ENCODE data around the gene UBE2K. TPM values are rescaled to one million over a fixed set of nuclear protein-coding genes. Genes with fewer than 3 reads are reported as not detected.
"Not testable (repeated sequence)": the region's sequence is repeated elsewhere in the genome, so short reads cannot be mapped to it uniquely, and the experiment has no call there.

UBE2K gene
- total RNA-seq, 1 donor from 2014 or later = 21.4 TPM

GRCh38 chr4:39719804-39720580 is 22.1 kb downstream of the UBE2K start:
- Histone ChIP-seq H3K9me3 (no peaks in the 10 kb centered on the region), H3K4me1 (peaks cover 20% of the 10 kb centered on the region), H3K36me3 (no peaks in the 10 kb centered on the region), H3K4me3 (no peak overlapping the region), H3K27ac (no peak overlapping the region), H3K27me3 (no peaks in the 10 kb centered on the region)
- intact Hi-C loops (cut with DNase I) = no loop called here
- no peak for TF ChIP-seq POLR2AphosphoS5 (IDR thresholded peaks at IDR 0.05; ENCODE audit: insufficient read depth in 1 of 2, low read depth in 1 of 2)
- TF ChIP-seq CTCF (IDR thresholded peaks at IDR 0.05) = no peak
- TF ChIP-seq POLR2A (IDR thresholded peaks at IDR 0.05) = no peak
- DNase-seq (ENCODE audit: extremely low spot score in 2 of 2) = no peak

GRCh38 chr4:39721273-39721672 is 23.3 kb downstream of the UBE2K start:
- H3K4me3 ChIP-seq; H3K9me3 ChIP-seq; intact Hi-C loops (cut with DNase I); H3K27ac ChIP-seq; DNase-seq (ENCODE audit: extremely low spot score in 2 of 2); H3K36me3 ChIP-seq; H3K27me3 ChIP-seq: not testable (repeated sequence)
- peaks cover 30% of the 10 kb centered on the region for H3K4me1 ChIP-seq

- Histone ChIP-seq H3K9me3 (no peaks in the 10 kb centered on the region), H3K4me1 (peaks cover 30% of the 10 kb centered on the region), H3K36me3 (no peaks in the 10 kb centered on the region), H3K27ac (no peak overlapping the region), H3K4me3 (no peak overlapping the region), H3K27me3 (no peaks in the 10 kb centered on the region)
- TF ChIP-seq POLR2A (IDR thresholded peaks at IDR 0.05) (no peak), CTCF (IDR thresholded peaks at IDR 0.05) (no peak), POLR2AphosphoS5 (IDR thresholded peaks at IDR 0.05; ENCODE audit: insufficient read depth in 1 of 2, low read depth in 1 of 2) (no peak)
- DNase-seq (ENCODE audit: extremely low spot score in 2 of 2) = no peak
- intact Hi-C loops (cut with DNase I) = no loop called here
Observed at GRCh38 chr4:39721788-39722187, 23.9 kb downstream of the UBE2K start.

GRCh38 chr4:39729557-39729956 is 31.6 kb downstream of the UBE2K start:
- intact Hi-C loops (cut with DNase I) = no loop called here
- TF ChIP-seq CTCF (IDR thresholded peaks at IDR 0.05) = no peak
- TF ChIP-seq POLR2AphosphoS5 (IDR thresholded peaks at IDR 0.05; ENCODE audit: insufficient read depth in 1 of 2, low read depth in 1 of 2) = no peak
- TF ChIP-seq POLR2A (IDR thresholded peaks at IDR 0.05) = no peak
- Histone ChIP-seq H3K27ac (no peak overlapping the region), H3K4me3 (no peak overlapping the region), H3K9me3 (no peaks in the 10 kb centered on the region), H3K4me1 (peaks cover 22% of the 10 kb centered on the region), H3K27me3 (no peaks in the 10 kb centered on the region), H3K36me3 (no peaks in the 10 kb centered on the region)
- DNase-seq (ENCODE audit: extremely low spot score in 2 of 2) = no peak

GRCh38 chr4:39730072-39730471 is 32.1 kb downstream of the UBE2K start:
- DNase-seq (ENCODE audit: extremely low spot score in 2 of 2) = no peak
- no peaks in the 10 kb centered on the region for H3K27me3 ChIP-seq
- TF ChIP-seq POLR2AphosphoS5 (IDR thresholded peaks at IDR 0.05; ENCODE audit: insufficient read depth in 1 of 2, low read depth in 1 of 2) = no peak
- TF ChIP-seq CTCF (IDR thresholded peaks at IDR 0.05) = no peak
- no peak for TF ChIP-seq POLR2A (IDR thresholded peaks at IDR 0.05)
- H3K4me1 ChIP-seq = peaks cover 22% of the 10 kb centered on the region
- no peaks in the 10 kb centered on the region for H3K9me3 ChIP-seq
- H3K36me3 ChIP-seq = no peaks in the 10 kb centered on the region
- H3K4me3 ChIP-seq = no peak overlapping the region
- intact Hi-C loops (cut with DNase I) = no loop called here
- no peak overlapping the region for H3K27ac ChIP-seq

All from vagina (tissue), 2 donors.